Cardiac fibroblast (primary cell): ENCODE data around the gene OR7A5.

ENCODE experiments used
- DNase-seq, 2 donors: peaks; one replicate each; pipeline versions ENCODE4 v3.0.0 to v3.0.0-alpha.2; 2010; ENCODE audit warnings: low read depth in 2 of 2
- H3K4me3 ChIP-seq, 2 donors: replicated peaks in 1 of 2; 1 replicate in 1 of 2; 2 replicates in 1 of 2; pipeline ENCODE4 v1.5.1; 2011; ENCODE audit warnings: low read depth in 2 of 2, low read length in 2 of 2, mild to moderate bottlenecking in 2 of 2, moderate library complexity in 1 of 2
- CTCF ChIP-seq: IDR thresholded peaks from one replicate; pipeline ENCODE4 v1.5.1; 2011; ENCODE audit warnings: low read depth, mild to moderate bottlenecking, low read length, inconsistent platforms

The OR7A5 gene

GRCh38 chr19:14835011-14835410 is at the start of gene OR7A5, which contains the start of gene OR7C1:
OR7A5 (minus strand) TSS chr19:14835185; CDS start chr19:14828241, 6,944 bp downstream.
OR7C1 (minus strand) TSS chr19:14835185; CDS start chr19:14800136, 35,049 bp downstream.
- DNase-seq: peak in 1 of 2 donors; percentile 39
- TF ChIP-seq CTCF: no peak
- H3K4me3 ChIP-seq: no peak within 1 kb of the TSS

DNA sequence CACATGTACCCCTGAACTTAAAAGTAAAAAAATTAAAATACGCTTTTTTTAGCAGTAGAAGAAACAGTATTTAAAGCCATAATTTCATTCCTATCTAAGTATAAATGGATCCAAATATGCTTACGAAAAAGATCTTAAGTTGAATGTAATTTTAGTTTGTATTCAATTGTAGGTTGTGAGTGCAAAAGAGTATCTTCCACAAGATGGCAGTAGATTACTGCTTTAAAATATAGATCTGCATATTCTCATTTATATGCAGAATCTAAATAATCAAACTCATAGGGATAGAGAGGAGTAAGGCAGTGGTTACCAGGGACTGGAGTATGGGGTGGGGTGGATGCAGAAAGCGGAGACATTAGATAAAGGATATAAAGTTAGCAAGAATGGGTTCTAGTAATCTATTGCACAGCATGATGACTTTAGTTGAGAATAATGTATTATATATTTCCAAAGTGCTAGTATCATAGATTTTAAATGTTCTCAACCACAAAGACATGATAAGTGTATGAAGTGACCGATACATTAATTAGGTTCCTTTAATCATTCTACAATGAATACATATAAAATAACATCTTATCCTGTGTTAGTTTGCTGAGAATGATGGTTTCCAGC is 36.7 kb upstream of the OR7A5 start:
- peak; percentile 49 for TF ChIP-seq CTCF
- no peak overlapping the region for H3K4me3 ChIP-seq
- peak; percentile 30 to 33 for DNase-seq

DNA sequence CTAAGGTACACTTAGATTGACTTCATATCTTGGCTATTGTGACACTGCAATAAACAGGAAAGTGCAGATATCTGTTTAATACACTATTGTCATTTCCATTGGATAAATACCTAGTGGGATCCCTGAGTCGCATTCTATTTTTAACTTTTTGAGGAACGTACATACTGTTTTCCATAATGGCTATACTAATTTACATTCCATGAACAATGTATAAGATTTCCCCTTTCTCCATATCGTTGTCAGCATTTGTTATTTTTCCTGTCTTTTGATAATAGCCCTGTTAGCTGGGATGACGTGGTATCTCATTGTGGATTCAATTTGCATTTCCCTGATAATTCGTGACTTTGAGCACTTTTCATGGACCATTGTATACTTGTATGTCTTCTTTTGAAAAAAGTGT is 33.5 kb upstream of the OR7A5 start:
- DNase-seq: no peak
- H3K4me3 ChIP-seq: no peak overlapping the region
- TF ChIP-seq CTCF: no peak

GRCh38 chr19:14848822-14849221 is 13.8 kb upstream of the OR7A5 start, which contains the start of gene OR7A10:
OR7A10 (minus strand) TSS chr19:14848922; CDS start chr19:14841877, 7,045 bp downstream.
- DNase-seq: no peak
- TF ChIP-seq CTCF: no peak
- no peak within 1 kb of the TSS for H3K4me3 ChIP-seq

DNA sequence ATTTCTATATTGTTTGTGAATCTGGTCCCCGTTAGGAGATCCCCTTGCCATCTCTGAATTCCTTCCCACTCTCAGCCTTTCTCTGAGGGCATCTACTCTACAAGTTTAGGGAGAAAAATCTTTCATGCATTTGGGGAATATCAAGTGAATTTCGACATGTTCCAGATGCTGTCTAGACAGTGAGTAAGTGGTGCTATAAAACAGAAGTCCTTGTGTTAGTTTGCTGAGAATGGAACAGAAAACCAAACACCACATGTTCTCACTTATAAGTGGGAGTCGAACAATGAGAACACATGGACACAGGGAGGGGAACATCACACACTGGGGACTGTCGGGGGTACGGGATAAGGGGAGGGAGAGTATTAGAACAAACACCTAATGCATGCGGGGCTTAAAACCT is 8.6 kb upstream of the OR7A5 start:
- TF ChIP-seq CTCF: no peak

GRCh38 chr19:14843169-14843568 is 8.2 kb upstream of the OR7A5 start:
- no peak overlapping the region for H3K4me3 ChIP-seq
- DNase-seq: no peak
- TF ChIP-seq CTCF: no peak

More for the DNA sequence above, 8.6 kb upstream of the OR7A5 start:
- H3K4me3 ChIP-seq: no peak overlapping the region
- peak in 1 of 2 donors; percentile 4 for DNase-seq
